GM20000 (cell line): ENCODE measurements around the gene COX4I2.
"Not testable (repeated sequence)": the region's sequence is repeated elsewhere in the genome, so short reads cannot be mapped to it uniquely, and the experiment has no call there.

ENCODE experiments used
- DNase-seq: peaks from one replicate; pipeline ENCODE4 v3.0.0; 2012; ENCODE audit warnings: low spot score
- CTCF ChIP-seq: IDR thresholded peaks from 2 replicates; pipeline ENCODE4 v1.5.1; 2012; ENCODE audit warnings: mild to moderate bottlenecking, control low read depth; ENCODE audit errors: extremely low read depth, missing control alignments

The COX4I2 gene

DNA sequence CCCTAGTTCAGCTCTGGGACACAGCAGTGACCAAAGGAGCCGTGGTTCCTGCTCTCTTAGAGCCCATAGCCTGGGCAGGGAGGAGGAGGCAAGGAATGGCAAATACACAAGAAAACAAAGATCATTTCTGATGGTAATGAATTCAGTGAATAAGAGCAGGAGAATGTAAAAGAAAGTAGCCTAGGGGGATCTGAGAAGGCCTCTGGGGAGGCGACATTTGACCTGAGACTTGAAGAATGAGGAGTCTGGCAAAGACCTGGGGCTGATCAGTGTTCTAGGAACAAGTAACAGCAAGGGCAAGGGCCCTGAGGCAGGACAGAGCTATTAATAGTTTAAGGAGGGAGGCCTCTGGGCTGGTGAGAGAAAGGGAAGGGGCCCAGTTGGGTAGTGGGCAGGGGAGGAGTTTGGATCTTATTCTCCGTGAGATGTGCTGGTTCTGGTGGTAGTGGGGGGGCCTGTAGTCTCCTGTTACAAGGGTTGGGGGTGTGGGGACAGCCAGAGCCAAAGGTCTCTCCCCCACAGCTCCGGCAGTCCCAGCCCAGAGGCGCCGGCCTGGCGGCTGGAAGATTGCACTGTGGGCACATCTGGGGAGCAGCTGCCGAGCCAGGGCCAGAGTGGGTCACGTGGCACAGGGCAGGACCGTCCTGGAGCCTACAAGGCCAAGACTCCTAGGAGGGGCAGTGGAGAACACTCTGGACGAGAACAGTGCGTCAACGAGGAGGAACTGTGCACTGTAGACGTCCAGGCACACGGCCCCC is 41.9 kb upstream of the COX4I2 start:
- DNase-seq: no peak

DNA sequence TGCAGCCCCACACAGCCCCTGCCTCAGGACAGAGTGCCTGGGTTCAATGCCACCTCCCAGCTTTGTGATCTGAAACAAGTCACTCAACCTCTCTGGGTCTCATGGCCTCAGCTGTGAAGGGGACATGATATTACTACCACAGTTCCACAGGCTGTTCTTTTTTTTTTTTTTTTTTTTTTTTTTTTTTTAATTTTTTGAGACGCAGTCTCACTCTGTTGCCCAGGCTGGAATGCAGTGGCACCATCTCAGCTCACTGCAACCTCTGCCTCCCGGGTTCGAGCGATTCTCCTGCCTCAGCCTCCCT is 41.3 kb upstream of the COX4I2 start:
- not testable (repeated sequence) for DNase-seq

More for the DNA sequence above, 41.9 kb upstream of the COX4I2 start:
- TF ChIP-seq CTCF: no peak

DNA sequence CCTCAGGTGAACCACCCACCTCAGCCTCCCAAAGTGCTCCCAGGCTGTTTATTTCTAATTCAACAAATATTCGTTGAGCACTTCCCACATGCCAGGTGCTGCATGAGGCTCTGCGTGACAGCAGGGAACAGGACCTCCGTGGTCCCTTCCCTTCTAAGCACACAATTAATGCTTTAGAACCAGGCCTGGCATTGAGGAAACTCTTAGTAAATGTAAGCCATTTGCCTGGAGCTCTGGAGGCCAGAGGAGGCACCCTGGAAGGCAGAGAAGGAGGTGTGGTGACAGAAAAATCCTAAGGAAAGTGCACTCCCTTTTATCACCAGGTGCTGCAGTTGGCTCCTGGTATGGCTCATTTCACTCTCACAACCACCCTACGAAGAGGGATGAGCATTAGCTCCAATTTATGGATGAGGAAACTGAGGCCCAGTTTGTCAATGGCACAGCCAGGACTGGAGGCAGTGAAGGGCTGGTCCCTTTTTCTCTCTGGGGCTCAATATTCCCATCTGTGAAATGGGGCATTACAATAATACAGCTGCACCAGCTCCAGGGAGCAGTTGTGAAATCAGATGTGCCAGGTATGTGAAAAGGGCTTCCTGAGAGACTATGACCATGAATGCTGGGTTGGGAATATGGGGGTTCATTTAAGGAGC is 40.8 kb upstream of the COX4I2 start:
- DNase-seq: no peak
- TF ChIP-seq CTCF: no peak

DNA sequence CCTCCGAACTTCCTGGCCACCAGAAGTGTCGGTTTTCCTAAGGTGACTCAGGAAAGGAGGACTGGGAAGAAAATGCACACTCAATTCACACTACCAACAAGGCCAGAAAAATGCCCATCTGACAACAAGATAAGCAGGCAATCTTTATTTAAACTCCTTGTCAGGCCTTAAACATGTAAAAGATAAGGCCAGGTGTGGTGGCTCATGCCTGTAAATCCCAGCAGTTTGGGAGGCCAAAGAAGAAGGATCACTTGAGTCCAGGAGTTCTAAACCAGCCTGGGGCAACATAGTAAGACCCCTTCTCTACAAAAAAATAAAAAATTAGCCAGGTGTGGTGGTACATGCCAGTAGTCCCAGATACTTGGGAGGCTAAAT is 40.2 kb upstream of the COX4I2 start:
- no peak for TF ChIP-seq CTCF
- DNase-seq: no peak

- TF ChIP-seq CTCF: no peak
- no peak for DNase-seq
Observed at GRCh38 chr20:31602431-31602778, 35.3 kb upstream of the COX4I2 start.

GRCh38 chr20:31602779-31603441 is 34.8 kb upstream of the COX4I2 start:
- peak; percentile 76 for DNase-seq
- no peak for TF ChIP-seq CTCF

DNA sequence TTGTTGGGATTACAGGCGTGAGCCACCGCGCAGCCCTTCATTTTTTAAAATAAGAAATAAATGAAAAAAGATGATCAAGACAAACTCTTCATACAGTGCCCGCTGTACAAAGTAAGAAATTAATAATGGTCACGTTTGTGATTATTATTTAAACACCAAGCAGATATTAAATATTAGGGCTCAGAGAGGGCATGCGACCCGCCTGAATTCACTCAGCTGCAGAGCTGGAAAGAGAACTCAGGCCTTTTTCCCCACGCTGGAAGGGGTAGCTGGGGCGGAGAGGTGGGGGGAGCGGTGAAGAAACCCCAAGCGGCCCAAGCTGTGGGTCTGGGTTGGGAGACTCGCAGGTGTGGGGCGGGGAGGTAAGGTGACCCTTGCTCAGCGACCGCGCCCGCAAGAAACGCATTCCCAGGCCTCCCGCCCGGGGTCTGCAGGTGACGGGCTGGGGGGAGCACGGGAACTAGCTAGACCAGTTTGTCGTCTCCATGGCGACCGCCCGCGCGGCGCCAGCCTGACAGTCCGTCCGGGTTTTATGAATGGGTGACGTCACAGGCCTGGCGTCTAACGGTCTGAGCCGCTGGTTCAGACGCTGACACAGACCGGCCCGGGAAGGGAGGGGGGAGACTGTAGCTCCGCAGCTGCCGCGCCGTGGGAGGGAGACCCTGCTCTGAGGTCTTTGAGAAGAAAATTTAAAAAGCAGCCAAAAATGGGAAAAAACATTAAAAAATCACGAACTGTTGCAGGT is 33.7 kb upstream of the COX4I2 start:
- TF ChIP-seq CTCF: no peak
- peak; percentile 86 for DNase-seq
